ENCODE measurements around the gene CD1E.

The CD1E gene

DNA sequence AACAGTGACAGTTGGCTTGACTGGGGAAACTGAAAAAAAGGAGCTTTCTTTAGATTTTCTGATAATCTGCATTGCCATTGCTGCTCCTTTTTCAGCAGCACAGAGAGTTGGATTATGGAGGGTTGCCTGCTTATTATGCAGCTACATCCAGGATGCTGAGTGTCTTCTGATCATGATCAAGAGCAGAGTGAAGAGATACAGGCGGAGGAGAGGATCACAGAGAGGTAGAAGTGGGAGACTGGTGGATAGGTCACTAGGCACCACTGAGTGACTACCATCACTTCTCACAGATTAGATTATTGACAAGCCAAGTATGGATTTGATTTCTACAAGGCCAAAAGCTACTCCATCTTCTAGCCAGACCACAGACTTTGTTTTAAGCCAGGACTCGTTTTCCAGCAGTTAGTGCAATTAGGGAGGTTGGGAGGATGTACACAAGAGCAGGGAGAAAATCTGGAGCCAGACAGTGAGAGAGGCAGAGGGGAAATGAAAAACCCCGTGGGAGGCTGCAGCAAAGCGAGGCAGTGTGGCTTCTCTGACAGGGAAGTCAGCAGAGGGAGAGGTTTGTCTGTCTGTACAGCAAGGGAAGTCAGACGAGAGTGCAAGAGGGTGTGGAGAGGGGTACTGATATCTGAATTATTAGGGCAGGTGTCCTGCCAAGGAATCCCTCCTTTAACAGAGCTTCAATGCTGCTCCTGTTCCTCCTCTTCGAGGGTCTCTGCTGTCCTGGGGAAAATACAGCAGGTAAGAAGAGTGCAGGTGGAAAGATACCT is at the start of gene CD1E:
TSS of gene CD1E (plus strand) at position 592 of the 773 bp plus-strand sequence. CDS start at position 687, 95 bp downstream.
- Histone ChIP-seq H2AFZ (ENCODE audit: low read length) (no peak within 1 kb of the TSS), H4K20me1 (ENCODE audit: insufficient read depth, low read length) (no peaks in the 10 kb centered on the region), H3K9ac (ENCODE audit: low read length) (no peak within 1 kb of the TSS), H3K4me3 (ENCODE audit: low read length) (no peak within 1 kb of the TSS), H3K4me2 (ENCODE audit: low read depth, low read length) (no peak within 1 kb of the TSS), H3K4me1 (ENCODE audit: low read length) (no peaks in the 10 kb centered on the region), H3K27ac (ENCODE audit: low read length) (no peak within 1 kb of the TSS), H3F3A (ENCODE audit: insufficient read depth, low read length) (no peaks in the 10 kb centered on the region), H3K36me3 (replicated peaks; ENCODE audit: insufficient read depth, low read length) (no peaks in the 10 kb centered on the region), H3K9me3 (replicated peaks; ENCODE audit: insufficient read depth, low read length) (no peaks in the 10 kb centered on the region), H3K79me2 (ENCODE audit: low read length) (no peaks in the 10 kb centered on the region), H3K9me2 (replicated peaks; ENCODE audit: insufficient read depth, low read length) (no peaks in the 10 kb centered on the region), H3K27me3 (replicated peaks; ENCODE audit: insufficient read depth, low read length) (no peaks in the 10 kb centered on the region)
- TF ChIP-seq EZH2 (optimal IDR thresholded peaks at IDR 0.05; ENCODE audit: low read depth, low read length) = no peak
- TF ChIP-seq EZH2phosphoT487 (IDR thresholded peaks at IDR 0.05; ENCODE audit: low read length) = no peak
- no peak for TF ChIP-seq CTCF (IDR thresholded peaks at IDR 0.05; ENCODE audit: low read length)
- DNase-seq = no peak

GRCh38 chr1:158310623-158311022 is 43.1 kb upstream of the CD1E start:
- Histone ChIP-seq H3K4me2 (ENCODE audit: low read depth, low read length) (no peak overlapping the region), H3F3A (ENCODE audit: insufficient read depth, low read length) (no peaks in the 10 kb centered on the region), H3K36me3 (replicated peaks; ENCODE audit: insufficient read depth, low read length) (no peaks in the 10 kb centered on the region), H3K27ac (ENCODE audit: low read length) (no peak overlapping the region), H3K27me3 (replicated peaks; ENCODE audit: insufficient read depth, low read length) (no peaks in the 10 kb centered on the region), H2AFZ (ENCODE audit: low read length) (no peak overlapping the region), H4K20me1 (ENCODE audit: insufficient read depth, low read length) (no peaks in the 10 kb centered on the region), H3K4me3 (ENCODE audit: low read length) (no peak overlapping the region), H3K79me2 (ENCODE audit: low read length) (no peaks in the 10 kb centered on the region), H3K4me1 (ENCODE audit: low read length) (no peaks in the 10 kb centered on the region), H3K9me3 (replicated peaks; ENCODE audit: insufficient read depth, low read length) (no peaks in the 10 kb centered on the region), H3K9ac (ENCODE audit: low read length) (no peak overlapping the region), H3K9me2 (replicated peaks; ENCODE audit: insufficient read depth, low read length) (no peaks in the 10 kb centered on the region)
- no peak for DNase-seq
- no peak for TF ChIP-seq EZH2phosphoT487 (IDR thresholded peaks at IDR 0.05; ENCODE audit: low read length)
- TF ChIP-seq CTCF (IDR thresholded peaks at IDR 0.05; ENCODE audit: low read length) = no peak
- no peak for TF ChIP-seq EZH2 (optimal IDR thresholded peaks at IDR 0.05; ENCODE audit: low read depth, low read length)

- H3K79me2 ChIP-seq (ENCODE audit: low read length) = no peaks in the 10 kb centered on the region
- H2AFZ ChIP-seq (ENCODE audit: low read length) = no peak overlapping the region
- no peaks in the 10 kb centered on the region for H3K36me3 ChIP-seq (replicated peaks; ENCODE audit: insufficient read depth, low read length)
- no peaks in the 10 kb centered on the region for H3K9me2 ChIP-seq (replicated peaks; ENCODE audit: insufficient read depth, low read length)
- no peak for DNase-seq
- no peak overlapping the region for H3K27ac ChIP-seq (ENCODE audit: low read length)
- no peaks in the 10 kb centered on the region for H4K20me1 ChIP-seq (ENCODE audit: insufficient read depth, low read length)
- no peaks in the 10 kb centered on the region for H3F3A ChIP-seq (ENCODE audit: insufficient read depth, low read length)
- no peaks in the 10 kb centered on the region for H3K4me1 ChIP-seq (ENCODE audit: low read length)
- H3K4me3 ChIP-seq (ENCODE audit: low read length) = no peak overlapping the region
- H3K4me2 ChIP-seq (ENCODE audit: low read depth, low read length) = no peak overlapping the region
- H3K27me3 ChIP-seq (replicated peaks; ENCODE audit: insufficient read depth, low read length) = no peaks in the 10 kb centered on the region
- no peak overlapping the region for H3K9ac ChIP-seq (ENCODE audit: low read length)
- no peaks in the 10 kb centered on the region for H3K9me3 ChIP-seq (replicated peaks; ENCODE audit: insufficient read depth, low read length)
- TF ChIP-seq EZH2 (optimal IDR thresholded peaks at IDR 0.05; ENCODE audit: low read depth, low read length) (no peak), EZH2phosphoT487 (IDR thresholded peaks at IDR 0.05; ENCODE audit: low read length) (no peak), CTCF (IDR thresholded peaks at IDR 0.05; ENCODE audit: low read length) (no peak)
Observed at GRCh38 chr1:158311066-158311465, 42.6 kb upstream of the CD1E start.

Data from MM.1S (cell line).